GM19099 (cell line): Measurements from ENCODE around the gene APBA2.

Experiments
- POLR2A ChIP-seq: IDR thresholded peaks from 3 replicates; pipeline ENCODE4 v1.6.1; 2011; ENCODE audit warnings: low read depth; ENCODE audit not compliant: insufficient read length; ENCODE audit errors: extremely low read depth

APBA2 gene

GRCh38 chr15:29071232-29071881 lies 185.6 kb downstream of the APBA2 start:
- TF ChIP-seq POLR2A, result no peak

DNA sequence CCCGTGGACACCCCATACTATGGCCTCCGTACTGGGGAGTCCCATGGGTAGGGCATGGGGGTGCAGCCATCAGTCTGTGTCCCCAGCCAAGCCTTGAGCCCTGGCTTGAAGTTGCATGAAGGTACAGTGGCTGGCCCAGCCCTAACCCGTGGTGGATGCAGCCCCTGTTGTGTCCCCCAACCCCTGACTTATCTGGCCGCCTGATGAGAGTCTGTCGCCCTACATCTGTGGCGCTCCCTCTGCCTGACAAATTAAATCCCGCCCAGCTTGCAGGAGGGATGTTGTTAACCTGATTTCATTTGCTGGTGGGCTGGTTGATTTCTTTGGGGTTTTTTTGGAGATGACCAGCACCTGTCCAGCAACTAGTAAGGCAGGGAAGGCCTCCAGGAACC lies 186.1 kb downstream of the APBA2 start:
- TF ChIP-seq POLR2A, result no peak

DNA sequence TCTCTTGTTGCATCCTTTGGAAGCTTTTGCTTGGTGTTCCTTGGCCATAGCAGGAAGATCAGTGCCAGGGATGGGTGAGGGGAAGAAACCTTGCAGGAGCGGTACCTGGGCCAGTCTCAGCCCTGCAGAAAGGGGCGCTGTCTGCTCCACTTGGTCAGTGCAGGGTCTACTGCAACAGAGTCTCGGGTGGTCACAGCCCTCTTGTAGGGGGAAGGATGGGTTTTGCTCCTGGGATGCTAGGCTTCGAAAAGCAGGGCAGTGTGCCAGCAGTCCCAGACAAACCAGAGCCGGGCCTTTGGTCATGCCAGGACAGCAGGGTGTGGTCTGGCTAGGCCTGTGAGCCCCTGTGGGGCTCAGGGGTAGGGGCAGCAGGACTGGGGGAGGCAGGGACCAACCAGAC lies 186.7 kb downstream of the APBA2 start:
- TF ChIP-seq POLR2A, result no peak

GRCh38 chr15:29074045-29074444 lies 188.3 kb downstream of the APBA2 start:
- TF ChIP-seq POLR2A, result no peak

DNA sequence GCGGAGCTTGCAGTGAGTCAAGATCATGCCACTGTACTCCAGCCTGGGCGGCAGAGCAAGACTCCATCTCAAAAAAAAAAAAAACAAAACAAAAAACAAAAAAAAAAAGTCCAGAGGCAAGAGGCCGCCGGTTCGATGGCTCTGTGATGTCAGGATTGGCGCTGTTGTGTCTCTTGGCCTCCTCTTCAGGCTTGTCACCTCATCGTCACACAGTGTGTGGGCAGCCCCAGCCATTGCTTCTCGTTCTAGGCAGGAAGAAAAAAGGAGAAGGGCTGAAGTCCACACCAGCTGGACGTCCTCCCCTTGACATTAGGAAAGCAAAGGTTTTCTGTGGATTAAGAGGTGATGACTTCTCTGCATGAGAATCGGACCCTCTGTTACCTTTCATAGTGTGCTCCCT lies 192.8 kb downstream of the APBA2 start:
- no peak for TF ChIP-seq POLR2A

- no peak for TF ChIP-seq POLR2A
Measured at GRCh38 chr15:29079479-29079878, 193.7 kb downstream of the APBA2 start.

DNA sequence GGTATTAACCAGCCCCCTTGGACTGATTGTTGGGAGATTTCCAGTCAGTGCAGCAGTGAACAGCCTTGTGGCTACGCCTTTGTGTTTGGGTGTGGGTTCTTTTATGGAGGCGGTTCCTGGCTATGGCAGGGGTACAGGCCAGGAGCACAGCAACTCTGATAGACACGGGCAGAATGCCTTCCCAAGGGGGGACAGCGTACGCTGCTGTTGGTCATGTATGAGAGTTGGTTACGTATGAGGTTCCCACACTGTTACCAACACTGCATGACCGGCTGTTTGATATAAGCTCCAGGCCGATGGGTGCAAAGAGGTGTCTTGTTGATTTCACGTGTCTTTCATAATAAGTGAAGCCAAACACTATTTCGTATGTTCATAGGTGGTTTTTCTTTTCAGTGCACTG lies 196.0 kb downstream of the APBA2 start:
- no peak for TF ChIP-seq POLR2A

DNA sequence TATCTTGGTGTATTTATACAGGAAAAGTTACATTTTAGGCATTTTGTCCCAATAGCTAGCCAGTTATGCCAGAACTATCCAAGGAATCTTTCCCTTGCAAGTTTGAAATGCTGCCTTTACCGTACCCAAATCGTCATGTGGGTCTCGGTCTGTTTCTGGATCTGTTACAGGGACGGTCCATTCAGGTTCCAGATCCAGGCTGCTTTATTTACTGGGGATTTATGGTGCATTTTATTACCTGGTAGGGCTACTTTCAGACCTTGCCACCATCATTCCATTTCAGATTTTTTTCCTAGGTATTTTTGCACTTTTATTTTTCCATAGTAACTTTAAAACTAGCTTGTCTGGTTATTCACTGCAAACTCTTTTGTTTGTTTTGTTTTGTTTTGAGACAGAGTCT lies 197.4 kb downstream of the APBA2 start:
- no peak for TF ChIP-seq POLR2A

GRCh38 chr15:29083858-29084257 lies 198.1 kb downstream of the APBA2 start:
- no peak for TF ChIP-seq POLR2A

DNA sequence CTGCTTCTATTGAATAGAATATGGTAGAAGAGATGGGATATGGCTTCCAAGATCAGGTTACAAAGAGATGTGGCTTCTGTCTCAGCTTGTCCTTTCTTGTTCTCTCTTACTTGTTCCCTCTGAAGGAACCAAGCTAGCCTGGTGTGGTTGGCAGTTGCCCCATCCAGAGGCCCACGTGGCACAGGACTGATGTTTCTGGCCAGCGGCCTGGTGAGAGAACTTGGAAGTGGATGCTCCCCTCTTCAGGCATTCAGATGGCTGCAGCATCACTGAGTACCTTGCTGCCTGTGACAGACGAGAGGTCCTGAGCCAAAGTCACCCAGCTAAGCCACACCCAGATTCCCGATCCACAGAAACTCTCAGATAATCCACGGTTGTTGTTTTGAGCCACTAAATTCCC lies 200.2 kb downstream of the APBA2 start:
- TF ChIP-seq POLR2A, result no peak

DNA sequence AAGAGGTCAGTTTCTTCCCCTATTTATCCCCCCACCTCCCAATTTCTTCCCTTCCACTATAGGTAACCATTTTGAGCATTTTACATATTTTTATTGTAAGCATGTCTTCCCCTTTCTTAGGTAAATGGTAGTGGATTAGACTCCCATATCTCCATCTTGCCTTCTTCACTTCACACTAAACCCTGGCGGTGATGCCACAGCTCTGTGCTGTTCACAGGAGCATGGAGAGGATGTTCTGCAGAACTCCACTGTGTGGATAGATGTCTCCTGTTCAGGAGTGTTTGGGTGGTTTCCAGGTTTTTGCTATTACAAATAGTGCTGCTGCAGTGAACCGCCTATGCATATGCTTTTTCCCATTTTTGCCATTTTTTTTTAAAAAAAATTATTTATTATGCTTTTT lies 201.1 kb downstream of the APBA2 start:
- TF ChIP-seq POLR2A, result no peak

GRCh38 chr15:29087521-29088285 lies 201.9 kb downstream of the APBA2 start:
- TF ChIP-seq POLR2A, result no peak

DNA sequence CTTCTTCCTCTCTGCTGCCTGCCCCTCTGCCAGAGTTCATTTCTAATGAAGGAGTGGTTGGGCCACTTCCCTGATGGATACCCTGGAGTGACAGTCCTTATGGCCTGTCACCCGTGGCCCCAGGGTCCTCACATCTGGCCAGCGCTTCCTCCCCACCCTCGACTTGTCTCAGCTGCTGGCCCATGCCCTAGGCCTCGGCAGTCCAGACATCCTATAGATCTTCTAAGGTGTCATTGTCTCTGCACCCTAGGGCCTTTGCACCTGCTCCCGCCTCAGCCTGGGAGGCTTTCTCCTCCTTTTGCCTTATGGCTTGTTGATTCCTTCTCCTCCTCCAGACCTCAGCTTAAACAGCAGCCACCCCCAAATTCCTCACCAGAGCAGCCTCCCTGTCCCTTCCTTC lies 202.9 kb downstream of the APBA2 start:
- TF ChIP-seq POLR2A, result no peak

- TF ChIP-seq POLR2A, result no peak
Measured at GRCh38 chr15:29089731-29090616, 204.2 kb downstream of the APBA2 start.

- TF ChIP-seq POLR2A, result no peak
Measured at GRCh38 chr15:29090617-29091466, 205.1 kb downstream of the APBA2 start.
